Spleen (tissue), 7 donors: ENCODE results near the gene HSPA2.

ENCODE experiments used
- POLR2A ChIP-seq, 3 donors: fragments of 450-650 bp; IDR thresholded peaks; one replicate each; pipeline ENCODE4 v1.5.1; 2017; ENCODE audit warnings: antibody characterized with exemption in 3 of 3, mild to moderate bottlenecking in 1 of 3
- POLR2AphosphoS5 ChIP-seq, 3 donors: sonication (generic); formaldehyde crosslinking; IDR thresholded peaks; one replicate each; pipeline ENCODE4 v1.5.1; 2017; ENCODE audit warnings: antibody characterized with exemption in 3 of 3
- TF ChIP-seq, protein P1 (sequence below), 11 experiments: fragments of 200-600 bp in 7 of 11; fragments of 450-650 bp in 4 of 11; sonication (generic) in 4 of 11; IDR thresholded peaks in 8 of 11; conservative IDR thresholded peaks in 3 of 11; 1 replicate in 7 of 11; 2 replicates in 4 of 11; pipeline versions ENCODE4 v1.4.0 to v1.8.0; 2016 to 2021; ENCODE audit warnings: antibody characterized with exemption in 11 of 11, inconsistent platforms in 4 of 11, mild to moderate bottlenecking in 1 of 11
- donor health status: DM: no; HTN: no; CAD: no; lungs with moderate emphysema.
- donor health status: DM: no; HTN: no; CAD: no.
- donor health status: DM: no; HTN: no; CAD: no.

DNA sequence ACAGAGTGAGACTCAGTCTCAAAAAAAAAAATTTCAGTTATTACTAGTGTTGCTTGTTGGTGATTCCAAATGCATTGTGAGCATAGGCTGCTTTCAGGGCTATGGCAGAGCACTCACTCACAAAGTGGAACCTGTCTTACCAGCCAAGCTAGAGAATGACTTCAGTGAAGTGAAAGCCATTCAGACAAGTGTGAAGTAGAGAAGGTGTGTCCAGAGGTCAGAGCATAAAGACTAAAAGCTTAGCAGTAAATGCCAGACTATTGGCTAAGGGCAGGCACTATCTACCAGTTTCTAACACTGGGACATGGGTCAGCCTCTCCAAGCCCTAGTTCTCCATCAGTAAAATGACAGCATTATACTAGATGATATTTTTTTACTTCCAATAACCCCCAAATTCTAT lies 21.9 kb downstream of the HSPA2 start:
- TF ChIP-seq, protein P1, sequence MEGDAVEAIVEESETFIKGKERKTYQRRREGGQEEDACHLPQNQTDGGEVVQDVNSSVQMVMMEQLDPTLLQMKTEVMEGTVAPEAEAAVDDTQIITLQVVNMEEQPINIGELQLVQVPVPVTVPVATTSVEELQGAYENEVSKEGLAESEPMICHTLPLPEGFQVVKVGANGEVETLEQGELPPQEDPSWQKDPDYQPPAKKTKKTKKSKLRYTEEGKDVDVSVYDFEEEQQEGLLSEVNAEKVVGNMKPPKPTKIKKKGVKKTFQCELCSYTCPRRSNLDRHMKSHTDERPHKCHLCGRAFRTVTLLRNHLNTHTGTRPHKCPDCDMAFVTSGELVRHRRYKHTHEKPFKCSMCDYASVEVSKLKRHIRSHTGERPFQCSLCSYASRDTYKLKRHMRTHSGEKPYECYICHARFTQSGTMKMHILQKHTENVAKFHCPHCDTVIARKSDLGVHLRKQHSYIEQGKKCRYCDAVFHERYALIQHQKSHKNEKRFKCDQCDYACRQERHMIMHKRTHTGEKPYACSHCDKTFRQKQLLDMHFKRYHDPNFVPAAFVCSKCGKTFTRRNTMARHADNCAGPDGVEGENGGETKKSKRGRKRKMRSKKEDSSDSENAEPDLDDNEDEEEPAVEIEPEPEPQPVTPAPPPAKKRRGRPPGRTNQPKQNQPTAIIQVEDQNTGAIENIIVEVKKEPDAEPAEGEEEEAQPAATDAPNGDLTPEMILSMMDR (IDR thresholded peaks at IDR 0.05 in 8 of 11, conservative IDR thresholded peaks at IDR 0.05 in 3 of 11), result no peak
- TF ChIP-seq POLR2A (IDR thresholded peaks at IDR 0.05), result no peak
- no peak for TF ChIP-seq POLR2AphosphoS5 (IDR thresholded peaks at IDR 0.05)
